ENCODE measurements around the gene C11orf24.
A peak's percentile ranks its signal among the peaks of the same experiment; 100 is the strongest.

The C11orf24 gene

GRCh38 chr11:68270196-68271022 is 1.4 kb downstream of the C11orf24 start:
- DNase-seq (ENCODE audit: low read depth): no peak

- peak; percentile 88 for DNase-seq (ENCODE audit: low read depth)
Observed at GRCh38 chr11:68269414-68270081, 2.2 kb downstream of the C11orf24 start.

GRCh38 chr11:68267881-68268240 is 3.9 kb downstream of the C11orf24 start:
- DNase-seq (ENCODE audit: low read depth): no peak

- peak; percentile 55 for DNase-seq (ENCODE audit: low read depth)
Observed at GRCh38 chr11:68266936-68267880, 4.6 kb downstream of the C11orf24 start.

GRCh38 chr11:68266121-68266891 is 5.5 kb downstream of the C11orf24 start:
- DNase-seq (ENCODE audit: low read depth): no peak

- no peak for DNase-seq (ENCODE audit: low read depth)
Observed at GRCh38 chr11:68264741-68265540, 6.8 kb downstream of the C11orf24 start.

GRCh38 chr11:68264244-68264643 is 7.5 kb downstream of the C11orf24 start:
- no peak for DNase-seq (ENCODE audit: low read depth)

GRCh38 chr11:68263444-68264035 is 8.2 kb downstream of the C11orf24 start:
- no peak for DNase-seq (ENCODE audit: low read depth)

- no peak for DNase-seq (ENCODE audit: low read depth)
Observed at GRCh38 chr11:68262544-68262827, 9.3 kb downstream of the C11orf24 start.

- DNase-seq (ENCODE audit: low read depth): no peak
Observed at GRCh38 chr11:68261749-68262543, 9.8 kb downstream of the C11orf24 start.

- DNase-seq (ENCODE audit: low read depth): no peak
Observed at GRCh38 chr11:68261006-68261405, 10.8 kb downstream of the C11orf24 start.

- DNase-seq (ENCODE audit: low read depth): no peak
Observed at GRCh38 chr11:68260484-68260883, 11.3 kb downstream of the C11orf24 start.

GRCh38 chr11:68259122-68259959 is 12.4 kb downstream of the C11orf24 start:
- no peak for DNase-seq (ENCODE audit: low read depth)

GRCh38 chr11:68258363-68258765 is 13.4 kb downstream of the C11orf24 start:
- no peak for DNase-seq (ENCODE audit: low read depth)

- DNase-seq (ENCODE audit: low read depth): peak; percentile 82
Observed at GRCh38 chr11:68257477-68258362, 14.1 kb downstream of the C11orf24 start.

GRCh38 chr11:68256331-68256741 is 15.4 kb downstream of the C11orf24 start:
- peak; percentile 30 for DNase-seq (ENCODE audit: low read depth)

GRCh38 chr11:68255526-68255925 is 16.2 kb downstream of the C11orf24 start:
- DNase-seq (ENCODE audit: low read depth): no peak

GRCh38 chr11:68254421-68254820 is 17.4 kb downstream of the C11orf24 start:
- DNase-seq (ENCODE audit: low read depth): no peak
